Right atrium auricular region (tissue), 2 donors: ENCODE data around the gene SLC39A6. TPM values are rescaled to one million over a fixed set of nuclear protein-coding genes. Genes with fewer than 3 reads are reported as not detected.
A peak's percentile ranks its signal among the peaks of the same experiment; 100 is the strongest.
"Not testable (repeated sequence)": the region's sequence is repeated elsewhere in the genome, so short reads cannot be mapped to it uniquely, and the experiment has no call there.

Source experiments
- DNase-seq: peaks from one replicate; pipeline ENCODE4 v3.0.0-alpha.2; 2019; ENCODE audit warnings: low spot score
- H3K27ac ChIP-seq, 2 donors: fragments of 200-600 bp; sonication (generic); 1 replicate in 1 of 2; 2 replicates in 1 of 2; pipeline ENCODE4 v1.5.1; 2016 to 2019
- H3K27me3 ChIP-seq, 2 donors: fragments of 200-600 bp; sonication (generic); one replicate each; pipeline versions ENCODE4 v1.5.1 to v1.6.0; 2017 to 2019
- H3K36me3 ChIP-seq: fragments of 200-600 bp; sonication (generic); one replicate; pipeline ENCODE4 v1.5.1; 2016
- H3K4me1 ChIP-seq, 2 donors: fragments of 200-600 bp; sonication (generic); one replicate each; pipeline versions ENCODE4 v1.5.1 to v1.6.0; 2017 to 2019
- H3K4me3 ChIP-seq, 2 donors: fragments of 200-600 bp; sonication (generic); 1 replicate in 1 of 2; 2 replicates in 1 of 2; pipeline ENCODE4 v1.5.1; 2017 to 2019; ENCODE audit warnings: mild to moderate bottlenecking in 1 of 2, moderate library complexity in 1 of 2
- H3K9me3 ChIP-seq, 2 donors: fragments of 200-600 bp; sonication (generic); one replicate each; pipeline ENCODE4 v1.5.1; 2019
- CTCF ChIP-seq, 2 donors: fragments of 200-600 bp; sonication (generic); IDR thresholded peaks; one replicate each; pipeline ENCODE4 v1.5.1; 2019; ENCODE audit warnings: antibody characterized with exemption in 2 of 2
- total RNA-seq, 2 donors: library from RNA; depleted of rRNA; stranded (reverse); fragments of >200 nt; gene quantifications; one replicate each; pipeline ENCODE4 v1.1.0, GENCODE V29; 2016

SLC39A6 gene
- total RNA-seq, 2 donors from 2014 or later = 15.9 to 20.0 TPM

DNA sequence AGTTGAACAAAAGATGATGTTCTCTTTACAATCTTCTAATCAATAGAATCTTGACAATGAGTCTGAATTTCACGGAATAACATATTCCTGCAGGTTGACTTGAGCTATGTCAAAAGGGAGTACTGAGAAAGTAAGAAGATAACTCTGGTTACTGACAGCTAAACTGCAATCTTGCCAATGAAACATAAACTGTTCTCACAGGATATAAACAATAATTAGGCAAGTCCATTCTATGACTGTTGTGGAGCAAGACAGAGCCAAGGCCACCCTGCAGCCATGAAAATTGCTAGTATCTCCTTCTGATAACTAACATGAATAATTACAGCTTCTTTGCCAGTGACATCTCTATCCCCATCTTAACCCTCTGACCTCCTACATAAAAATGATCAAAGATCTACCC lies 55.5 kb downstream of the SLC39A6 start:
- TF ChIP-seq CTCF (IDR thresholded peaks at IDR 0.05) = no peak
- H3K36me3 ChIP-seq = no peaks in the 10 kb centered on the region
- no peak overlapping the region for H3K4me3 ChIP-seq
- DNase-seq = no peak
- H3K27ac ChIP-seq = no peak overlapping the region
- H3K9me3 ChIP-seq = no peaks in the 10 kb centered on the region
- no peaks in the 10 kb centered on the region for H3K27me3 ChIP-seq
- no peaks in the 10 kb centered on the region for H3K4me1 ChIP-seq

DNA sequence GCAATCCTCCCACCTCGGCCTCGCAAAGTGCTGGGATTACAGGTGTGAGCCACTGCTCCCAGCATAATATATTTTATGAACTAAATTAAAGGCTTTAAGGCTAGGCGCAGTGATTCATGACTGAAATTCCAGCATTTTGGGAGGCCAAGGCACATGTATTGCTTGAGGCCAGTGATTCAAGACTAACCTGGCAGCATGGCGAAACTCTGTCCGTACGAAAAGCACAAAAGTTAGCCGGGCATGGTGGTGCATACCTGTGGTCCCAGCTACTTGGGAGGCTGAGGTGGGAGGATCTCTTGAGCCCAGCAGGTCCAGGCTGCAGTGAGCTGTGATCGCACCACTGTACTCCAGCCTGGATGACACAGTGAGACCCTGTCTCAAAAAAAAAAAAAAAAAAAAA lies 56.7 kb downstream of the SLC39A6 start:
- not testable (repeated sequence) for H3K36me3 ChIP-seq, H3K4me3 ChIP-seq, H3K9me3 ChIP-seq, H3K4me1 ChIP-seq, H3K27me3 ChIP-seq, H3K27ac ChIP-seq, DNase-seq

DNA sequence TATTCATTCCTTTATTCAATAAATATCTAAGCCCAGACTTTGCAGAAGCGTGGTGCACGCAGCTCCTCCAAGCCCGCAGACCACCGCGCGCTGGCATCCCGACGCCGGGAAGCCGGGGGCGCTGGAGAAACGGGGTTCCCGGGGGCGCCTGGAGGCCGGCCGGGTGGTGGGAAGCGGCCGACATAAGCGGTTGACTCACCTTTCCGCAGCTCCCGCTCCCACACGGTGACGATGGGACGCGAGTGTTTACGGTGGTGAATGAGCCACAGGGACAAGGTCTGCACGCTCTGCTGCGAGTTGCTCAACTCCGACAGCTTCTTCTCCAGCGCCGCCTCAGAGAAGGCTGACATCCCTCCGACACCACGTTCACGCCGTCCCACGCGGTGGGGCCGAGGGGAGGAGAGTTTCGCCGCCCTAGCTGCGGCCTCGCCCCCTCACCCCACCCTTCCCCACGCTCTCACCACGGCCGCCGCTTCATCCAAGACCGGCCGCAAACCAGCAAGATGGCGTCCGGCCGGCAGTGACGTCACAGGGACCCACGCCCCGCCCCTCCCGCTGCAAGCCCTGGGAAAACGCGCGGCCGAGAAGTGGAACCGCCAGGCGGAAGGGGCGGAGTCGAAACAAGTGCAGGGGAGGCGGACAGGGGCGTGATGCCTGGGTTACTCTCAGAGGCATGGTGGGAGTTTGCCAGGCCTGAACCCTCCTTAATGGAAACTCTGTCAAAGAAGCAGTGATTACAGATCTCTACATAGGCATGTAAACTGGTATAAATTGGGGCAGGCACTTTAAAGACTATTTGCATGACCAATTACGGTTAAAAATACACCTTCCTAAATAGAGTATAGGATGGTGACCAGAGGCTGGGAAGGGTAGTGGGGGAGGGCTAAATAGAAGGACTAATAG lies 61.8 kb downstream of the SLC39A6 start, which contains the start of gene RPRD1A:
RPRD1A (minus strand) TSS at position 505 of the 903 bp plus-strand sequence; CDS start at position 350, 155 bp downstream.
- peak in 1 of 2 donors; percentile 28 for TF ChIP-seq CTCF (IDR thresholded peaks at IDR 0.05)
- DNase-seq = peak; percentile 96
- peak within 1 kb of the TSS; percentile 77 to 92 for H3K4me3 ChIP-seq
- H3K27me3 ChIP-seq = no peaks in the 10 kb centered on the region
- H3K4me1 ChIP-seq = peaks cover 0 to 25% of the 10 kb centered on the region in 2 donors
- H3K27ac ChIP-seq = peak within 1 kb of the TSS; percentile 95 to 96
- H3K36me3 ChIP-seq = no peaks in the 10 kb centered on the region
- no peaks in the 10 kb centered on the region for H3K9me3 ChIP-seq

- no peak for TF ChIP-seq CTCF (IDR thresholded peaks at IDR 0.05)
- Histone ChIP-seq H3K4me3 (peak overlapping the region; percentile 77 to 92), H3K36me3 (no peaks in the 10 kb centered on the region), H3K27me3 (no peaks in the 10 kb centered on the region), H3K4me1 (peaks cover 0 to 25% of the 10 kb centered on the region in 2 donors), H3K9me3 (no peaks in the 10 kb centered on the region), H3K27ac (peak overlapping the region; percentile 95 to 96)
- no peak for DNase-seq
Measured at GRCh38 chr18:36066686-36067054, 62.5 kb downstream of the SLC39A6 start.

GRCh38 chr18:36066001-36066400 lies 63.1 kb downstream of the SLC39A6 start:
- Histone ChIP-seq H3K4me3 (no peak overlapping the region), H3K9me3 (no peaks in the 10 kb centered on the region), H3K4me1 (peaks cover 0 to 25% of the 10 kb centered on the region in 2 donors), H3K27me3 (no peaks in the 10 kb centered on the region), H3K36me3 (no peaks in the 10 kb centered on the region), H3K27ac (peak overlapping the region in 1 of 2 donors; percentile 95)
- no peak for TF ChIP-seq CTCF (IDR thresholded peaks at IDR 0.05)
- no peak for DNase-seq

DNA sequence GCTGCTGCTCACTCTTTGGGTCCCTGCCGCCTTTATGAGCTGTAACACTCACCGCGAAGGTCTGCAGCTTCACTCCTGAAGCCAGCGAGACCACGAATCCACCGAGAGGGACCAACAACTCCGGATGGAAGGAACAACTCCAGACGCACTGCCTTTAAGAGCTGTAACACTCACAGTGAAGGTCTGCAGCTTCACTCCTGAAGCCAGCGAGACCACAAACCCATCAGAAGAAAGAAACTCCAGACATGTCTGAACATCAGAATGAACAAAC lies 64.4 kb downstream of the SLC39A6 start:
- DNase-seq = not testable (repeated sequence)

More for the DNA sequence above, 64.4 kb downstream of the SLC39A6 start:
- not testable (repeated sequence) for H3K9me3 ChIP-seq, H3K36me3 ChIP-seq, H3K27ac ChIP-seq, H3K27me3 ChIP-seq, H3K4me3 ChIP-seq
- peaks cover 0 to 25% of the 10 kb centered on the region in 2 donors for H3K4me1 ChIP-seq
